ENCODE measurements around the gene FGF16. TPM values are rescaled to one million over a fixed set of nuclear protein-coding genes. Genes with fewer than 3 reads are reported as not detected.

Gene FGF16
- total and polyA plus RNA-seq, 2 of the 8 experiments (the other 6 are each of a cell fraction or from before 2014, with no cell fraction given), result 0.50 to 1.4 TPM

DNA sequence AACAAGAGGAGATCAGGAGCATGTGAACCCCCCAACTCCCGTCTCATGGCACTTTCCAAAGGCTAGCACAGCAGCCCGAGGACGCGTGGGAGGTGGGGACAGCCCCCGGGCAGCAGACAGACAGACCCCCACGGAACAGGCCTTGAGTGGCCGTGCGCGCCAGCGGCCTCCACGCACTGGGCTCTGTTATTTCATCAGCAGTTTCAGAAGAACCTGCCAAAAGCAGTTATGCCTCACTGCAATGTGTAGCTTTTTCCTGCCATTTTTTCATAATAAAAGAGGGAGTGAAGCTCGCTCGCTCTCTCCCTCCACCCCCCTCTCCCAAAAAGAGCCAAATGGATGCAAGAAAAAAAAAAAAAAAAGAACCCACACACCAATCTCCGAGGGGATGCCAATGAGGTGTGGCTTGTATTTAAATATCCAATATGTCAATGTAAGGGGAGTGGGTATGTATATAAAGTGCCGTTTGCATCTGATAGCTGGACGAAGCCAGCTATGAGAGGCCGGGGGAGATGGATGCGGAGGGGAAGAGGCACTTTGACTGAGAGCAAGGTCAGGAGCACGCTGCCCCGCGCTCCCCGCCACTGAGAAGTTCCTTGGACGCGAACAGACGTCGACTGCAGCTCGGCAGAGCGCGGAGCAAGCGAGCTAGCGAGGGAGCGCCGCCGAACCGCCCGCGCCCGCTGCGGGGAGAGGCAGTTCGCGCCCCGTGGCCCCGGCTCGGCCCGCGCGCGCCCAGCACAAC lies at the start of gene FGF16 (continued):
- no peak for TF ChIP-seq MAFK (IDR thresholded peaks at IDR 0.05; ENCODE audit: low read depth, low read length)
